Stimulated activated CD8-positive, alpha-beta memory T cell treated with anti-CD3 and anti-CD28 coated beads, Interleukin-2, amount 100 ng/mL, for 1 hour (primary cell): Measurements from ENCODE around the gene SMC4.

ENCODE experiments used
- DNase-seq, 2 donors: peaks; one replicate each; pipeline ENCODE4 v3.0.0-alpha.2; 2020; ENCODE audit warnings: low read depth in 2 of 2

SMC4 gene

DNA sequence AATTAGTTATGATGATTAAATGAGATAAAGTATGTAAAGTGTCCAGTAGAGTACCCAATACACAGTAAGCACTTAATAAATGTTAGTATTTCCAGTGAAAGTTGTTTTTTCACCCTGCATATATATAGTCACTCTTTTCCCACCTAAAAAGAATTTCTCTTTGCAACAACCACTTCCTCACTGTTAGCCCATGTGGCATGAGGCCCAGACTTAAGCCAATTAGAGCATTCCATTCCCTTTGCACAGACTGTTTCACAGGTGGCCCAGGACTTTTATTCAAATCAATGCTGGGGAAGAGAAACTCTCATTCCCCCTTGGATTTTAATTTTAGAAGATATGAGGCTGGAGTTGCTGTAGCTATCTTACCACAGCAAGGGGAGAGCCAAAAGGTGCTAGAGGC is 4.2 kb upstream of the SMC4 start:
- DNase-seq: no peak

DNA sequence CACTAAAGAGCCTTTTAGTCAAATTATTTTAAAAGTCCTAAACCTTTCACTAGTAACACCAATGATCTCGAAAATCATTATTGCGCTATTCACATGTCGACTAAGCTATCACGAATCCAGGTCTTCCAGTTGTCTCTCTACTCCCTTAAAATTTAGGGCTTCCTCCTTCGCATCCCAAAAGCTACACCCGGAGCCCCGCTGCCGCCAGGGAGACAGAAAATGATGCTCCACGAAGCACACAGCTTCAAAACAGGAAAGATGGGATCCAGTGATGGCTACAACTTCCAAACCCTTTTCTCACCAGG is 678 bp upstream of the SMC4 start:
- no peak for DNase-seq

DNA sequence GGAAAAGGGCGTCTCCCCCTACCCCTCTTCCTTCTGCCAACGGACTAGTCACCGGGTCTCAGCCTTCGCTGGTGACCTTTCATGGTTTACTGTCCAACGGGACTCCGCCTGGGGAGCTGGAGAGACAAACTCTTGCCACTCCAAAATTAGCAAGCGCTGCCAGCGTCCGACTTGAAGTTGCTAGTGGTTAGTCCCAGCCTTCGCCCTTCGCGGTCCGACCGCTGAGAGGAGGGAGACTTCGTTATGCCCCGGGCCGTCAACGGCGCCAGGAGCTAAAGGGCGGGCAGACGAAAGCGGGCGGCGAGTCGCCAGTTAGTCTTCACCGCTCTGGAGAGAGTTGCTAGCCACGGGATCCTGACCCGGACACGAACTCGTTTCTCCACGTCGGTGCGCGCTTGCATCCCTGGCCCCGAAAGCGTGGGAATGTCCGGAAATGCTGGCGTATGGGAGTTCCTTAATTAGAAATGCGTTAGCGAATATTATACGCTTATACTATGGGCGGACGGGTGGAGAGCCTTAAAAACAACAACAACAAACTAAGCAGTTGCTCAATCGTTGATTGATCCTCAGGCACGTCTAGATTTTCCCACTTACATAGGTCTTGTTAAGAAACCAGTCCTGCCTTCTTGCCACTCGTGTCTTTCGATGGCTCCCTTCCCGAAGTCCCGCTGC is 716 bp downstream of the SMC4 start:
- DNase-seq: no peak

DNA sequence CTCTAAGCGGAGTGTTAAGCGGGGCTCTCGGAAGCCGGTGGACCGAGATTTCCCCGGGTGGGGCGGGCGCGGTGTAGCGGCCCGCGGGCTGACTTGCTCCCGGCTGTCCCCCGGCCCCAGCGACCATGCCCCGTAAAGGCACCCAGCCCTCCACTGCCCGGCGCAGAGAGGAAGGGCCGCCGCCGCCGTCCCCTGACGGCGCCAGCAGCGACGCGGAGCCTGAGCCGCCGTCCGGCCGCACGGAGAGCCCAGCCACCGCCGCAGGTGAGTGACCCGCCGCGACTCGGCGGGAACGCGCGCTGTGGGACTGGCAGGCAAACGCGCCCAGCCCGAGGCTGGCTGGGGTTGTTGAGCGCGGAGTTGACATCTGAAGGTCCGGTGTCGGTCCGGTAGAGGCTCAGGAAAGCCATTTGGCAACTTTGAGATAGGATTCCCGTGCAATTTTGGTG is 1.3 kb downstream of the SMC4 start:
- DNase-seq: no peak

DNA sequence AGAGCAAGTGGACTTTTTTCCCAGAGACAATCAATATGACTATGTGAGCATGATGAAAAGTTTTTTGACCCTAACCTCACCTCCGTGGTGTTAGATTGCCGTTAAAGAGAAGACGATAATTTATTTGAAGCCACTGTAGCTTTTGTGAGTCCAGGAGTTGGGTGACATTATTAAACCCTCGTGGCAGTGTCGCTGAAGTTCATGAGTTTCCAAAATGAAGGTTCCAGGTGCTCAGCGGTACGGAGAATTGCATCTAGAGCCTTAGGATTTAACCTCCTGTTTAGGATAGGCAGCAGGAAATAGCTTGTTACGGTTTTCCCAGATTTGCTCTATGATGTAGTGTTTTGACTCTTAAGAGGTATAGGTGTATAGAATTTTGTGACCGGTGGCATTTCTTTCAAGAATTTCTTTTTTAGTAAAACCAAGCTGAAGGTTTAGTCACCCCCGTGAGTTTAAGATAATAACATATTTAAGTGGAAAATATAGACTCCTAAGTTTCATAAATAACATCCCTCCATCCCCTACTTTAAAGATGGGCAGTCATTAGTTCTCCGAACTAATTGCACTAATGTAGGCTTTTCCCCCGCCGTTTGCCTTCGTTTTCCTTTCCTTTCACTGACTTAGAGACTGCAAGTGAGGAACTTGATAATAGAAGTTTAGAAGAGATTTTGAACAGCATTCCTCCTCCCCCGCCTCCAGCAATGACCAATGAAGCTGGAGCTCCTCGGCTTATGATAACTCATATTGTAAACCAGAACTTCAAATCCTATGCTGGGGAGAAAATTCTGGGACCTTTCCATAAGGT is 2.0 kb downstream of the SMC4 start:
- DNase-seq: no peak

DNA sequence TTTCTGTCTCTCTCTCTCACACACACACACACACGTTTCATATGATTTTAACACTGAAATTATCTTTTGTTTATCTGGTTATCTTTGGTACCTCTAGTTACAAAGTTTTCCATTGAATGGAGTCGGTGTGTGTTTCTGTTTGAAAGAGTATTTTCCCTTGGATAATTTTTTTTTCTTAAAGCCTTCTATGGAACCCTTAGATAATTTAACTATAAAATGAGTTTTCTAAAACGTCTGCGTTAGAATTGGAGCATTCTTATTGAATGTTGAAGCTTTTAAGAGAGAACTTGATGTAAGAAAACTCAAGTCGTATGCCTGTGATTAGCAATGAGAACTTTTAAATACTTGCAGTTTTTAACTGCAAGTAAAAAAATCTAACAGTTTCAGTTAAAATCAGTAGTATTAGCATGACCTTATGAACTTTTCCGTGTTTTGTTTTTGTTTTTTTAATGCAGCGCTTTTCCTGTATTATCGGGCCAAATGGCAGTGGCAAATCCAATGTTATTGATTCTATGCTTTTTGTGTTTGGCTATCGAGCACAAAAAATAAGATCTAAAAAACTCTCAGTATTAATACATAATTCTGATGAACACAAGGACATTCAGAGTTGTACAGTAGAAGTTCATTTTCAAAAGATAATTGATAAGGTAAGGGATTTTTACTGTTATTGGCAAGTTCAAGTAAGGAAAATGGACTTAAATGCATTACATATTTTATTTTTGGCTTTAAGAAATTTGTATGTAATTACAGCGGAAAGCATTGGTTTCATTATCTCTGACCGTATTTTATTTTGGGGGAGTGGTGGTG is 3.0 kb downstream of the SMC4 start:
- DNase-seq: no peak

DNA sequence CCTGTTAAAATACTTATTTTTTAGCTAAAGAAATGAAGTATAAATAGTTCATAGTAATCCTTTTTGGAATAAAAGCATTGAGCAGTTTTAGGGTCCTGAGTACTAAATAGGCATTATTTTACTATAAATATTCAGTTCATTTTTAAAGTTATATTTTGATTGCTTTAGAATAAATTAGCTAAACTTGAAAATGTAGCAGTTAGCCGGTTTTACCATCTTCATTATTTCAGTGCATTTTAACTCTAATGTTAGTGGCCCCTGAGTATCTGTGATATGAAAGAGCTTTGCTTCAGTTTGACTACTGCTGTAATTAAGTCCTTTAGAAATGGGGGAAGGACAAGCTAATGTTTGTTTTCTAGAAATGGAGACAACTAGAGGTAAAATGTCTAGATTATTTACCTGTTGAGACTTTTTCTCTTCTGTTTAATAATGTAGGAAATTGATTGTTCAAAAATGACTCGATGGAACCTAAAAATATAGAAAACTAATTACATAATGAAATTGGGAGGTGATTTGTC is 3.6 kb downstream of the SMC4 start:
- no peak for DNase-seq

DNA sequence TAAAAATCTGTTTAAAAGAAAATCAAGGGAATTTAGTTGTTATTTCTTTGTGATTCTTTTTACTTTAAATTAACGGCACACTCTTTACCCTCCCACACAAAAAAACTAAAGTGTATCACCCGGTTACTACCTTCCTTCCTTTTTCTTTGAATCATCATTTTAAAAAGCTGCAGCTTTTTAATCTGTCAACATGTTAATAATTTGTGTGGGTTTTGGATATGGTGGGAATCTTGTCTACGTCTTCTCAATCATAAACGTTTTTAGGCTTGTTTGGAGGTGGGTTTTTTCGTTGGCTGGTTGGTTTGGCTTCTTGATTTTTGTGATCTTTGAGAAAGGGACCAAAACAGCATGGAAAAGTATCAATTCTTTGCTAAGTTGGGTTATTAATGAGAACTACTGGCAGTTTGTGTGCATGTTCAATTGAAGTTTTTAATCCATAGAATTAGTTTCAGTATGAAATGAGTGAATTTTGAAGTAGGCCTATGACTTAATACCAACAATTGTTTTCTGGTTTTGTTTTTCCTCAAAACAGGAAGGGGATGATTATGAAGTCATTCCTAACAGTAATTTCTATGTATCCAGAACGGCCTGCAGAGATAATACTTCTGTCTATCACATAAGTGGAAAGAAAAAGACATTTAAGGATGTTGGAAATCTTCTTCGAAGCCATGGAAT is 4.5 kb downstream of the SMC4 start:
- DNase-seq: no peak

DNA sequence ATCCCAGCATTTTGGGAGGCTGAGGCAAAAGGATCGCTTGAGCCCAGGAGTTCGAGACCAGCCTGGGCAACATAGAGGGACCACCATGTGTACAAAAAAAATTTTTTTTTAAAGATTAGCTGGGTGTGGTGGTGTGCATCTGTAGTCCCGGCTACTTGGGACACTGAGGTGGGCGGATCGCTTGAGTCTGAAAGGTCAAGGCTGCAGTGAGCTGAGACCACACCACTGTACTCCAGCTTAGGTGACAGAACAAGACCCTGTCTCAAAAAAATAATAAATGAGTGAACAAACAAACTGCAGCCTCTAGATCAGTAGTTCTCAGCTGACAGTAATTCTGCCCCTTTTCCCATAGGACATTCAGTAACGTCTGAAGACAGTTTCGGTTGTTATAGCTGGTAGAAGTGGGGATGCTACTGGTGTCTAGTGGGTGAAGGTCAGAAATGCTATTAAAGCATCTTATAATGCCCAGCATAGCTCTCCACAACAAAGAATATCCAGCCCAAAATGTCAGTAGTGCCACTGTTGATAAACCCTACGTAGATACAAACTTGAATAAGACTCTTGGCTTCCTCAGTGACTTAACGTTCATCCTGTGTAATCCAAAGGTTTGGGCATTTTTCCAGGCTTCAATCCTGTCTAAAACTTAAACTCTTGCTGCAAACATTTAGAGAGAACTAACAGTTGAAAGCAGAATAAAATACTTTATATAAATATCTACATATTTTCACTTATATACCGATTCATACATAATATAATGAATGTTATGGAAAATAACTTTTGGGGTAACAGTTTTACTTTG is 10.6 kb downstream of the SMC4 start:
- no peak for DNase-seq

DNA sequence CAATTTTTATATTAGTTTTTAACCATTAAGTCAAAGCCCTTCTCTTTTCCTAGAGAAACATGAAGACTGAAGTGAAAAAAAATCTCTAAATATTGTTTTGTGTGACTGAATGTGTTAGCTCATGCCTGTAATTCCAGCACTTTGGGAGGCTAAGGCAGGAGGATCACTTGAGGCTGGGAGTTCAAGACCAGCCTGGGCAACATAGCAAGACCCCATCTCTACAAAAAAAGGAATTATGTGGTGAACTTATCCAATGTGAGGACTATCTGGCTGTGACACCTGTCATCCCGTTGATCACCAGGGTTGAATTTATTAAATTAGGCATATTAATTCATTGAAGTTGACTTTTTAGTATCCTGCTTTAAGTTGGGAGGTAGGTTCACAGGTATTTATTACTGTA is 13.0 kb downstream of the SMC4 start:
- DNase-seq: no peak

DNA sequence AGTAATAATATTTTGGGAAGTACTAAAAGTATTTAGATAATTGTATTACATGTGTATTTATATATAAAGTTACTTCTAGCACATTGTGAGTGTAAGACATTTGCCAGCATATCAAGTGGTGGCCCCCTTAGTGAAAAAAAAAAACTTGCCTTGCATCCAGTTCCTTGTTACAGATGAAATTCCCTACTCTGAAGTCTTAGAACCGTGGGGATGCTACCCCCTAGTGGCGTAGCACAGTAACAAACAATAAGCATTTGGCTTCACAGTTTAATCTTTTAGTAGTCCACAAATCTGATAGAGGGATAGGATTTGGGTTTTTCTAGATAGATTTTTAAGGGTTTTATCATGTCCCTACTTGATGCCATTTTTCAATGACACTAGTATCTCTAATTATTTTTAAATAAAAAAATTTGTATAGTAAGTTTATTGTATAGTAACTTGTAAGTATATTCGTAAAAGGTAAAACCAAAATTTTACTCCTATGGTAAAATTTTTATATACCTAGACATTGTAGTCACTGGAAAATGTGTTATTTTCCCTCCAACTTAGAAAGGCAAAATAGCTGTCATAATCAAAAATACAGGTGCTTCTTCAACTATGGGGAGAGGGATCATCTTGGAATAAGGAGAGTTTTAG is 14.3 kb downstream of the SMC4 start:
- DNase-seq: peak; percentile 36 to 49

DNA sequence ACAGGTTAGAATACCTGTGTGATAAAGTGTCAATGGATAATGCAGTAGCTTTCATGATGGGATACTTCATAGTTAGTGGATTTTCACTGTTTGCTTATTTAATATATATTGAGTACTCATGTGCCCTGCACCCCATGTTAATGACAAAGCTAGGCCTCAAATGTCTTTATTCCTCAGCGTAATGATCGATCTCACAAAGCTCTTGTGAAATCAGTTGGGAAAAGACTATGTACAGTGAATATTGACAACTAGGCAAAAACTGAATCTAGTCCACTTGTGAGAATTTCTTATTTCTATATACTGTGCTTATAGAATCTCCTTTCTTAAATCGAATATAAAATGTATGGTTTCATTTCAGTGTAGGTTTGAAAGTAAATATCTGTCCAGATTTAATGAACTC is 17.9 kb downstream of the SMC4 start:
- DNase-seq: no peak

DNA sequence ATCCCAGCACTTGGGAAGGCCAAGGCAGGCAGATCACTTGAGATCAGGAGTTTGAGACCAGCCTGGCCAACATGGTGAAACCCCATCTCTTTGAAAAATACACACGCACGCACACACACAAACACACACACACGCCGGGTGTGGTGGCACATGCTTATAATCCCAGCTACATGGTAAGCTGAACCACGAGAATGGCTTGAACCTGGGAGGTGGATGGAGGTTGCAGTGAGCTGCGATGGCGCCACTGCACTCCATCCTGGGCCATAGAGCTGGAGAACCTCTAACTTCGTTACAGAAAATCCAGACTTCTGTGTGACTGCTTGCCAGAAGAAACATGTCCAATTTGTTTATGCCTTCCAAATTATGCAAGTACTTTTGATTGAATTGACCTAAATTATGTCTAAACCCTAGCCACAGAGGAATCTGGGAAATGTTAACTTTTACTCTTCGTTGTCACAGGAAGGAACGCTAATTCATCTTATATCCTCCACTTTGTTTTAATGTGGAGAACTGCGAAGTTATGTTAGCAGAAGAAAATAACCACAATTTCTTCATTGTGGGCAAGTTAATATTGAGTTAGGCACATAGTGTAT is 28.5 kb downstream of the SMC4 start:
- no peak for DNase-seq

DNA sequence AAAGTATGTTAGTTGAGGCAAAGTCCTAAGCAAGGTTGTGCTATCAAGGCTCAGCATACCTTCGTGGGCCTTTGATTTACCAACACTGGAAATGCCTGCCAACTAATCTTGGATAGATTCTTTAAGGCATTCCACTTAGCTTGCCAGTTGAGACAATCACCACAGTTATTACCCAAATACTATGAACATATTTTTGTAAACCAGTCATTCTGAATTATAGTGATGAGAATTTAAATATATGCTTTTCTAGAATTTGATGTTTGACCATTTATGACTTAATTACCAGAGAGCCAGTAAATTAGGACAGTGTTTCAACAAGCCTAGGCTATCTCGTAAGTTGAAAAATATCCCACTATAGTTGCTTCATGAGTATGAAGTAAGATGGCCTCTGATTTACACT is 34.6 kb downstream of the SMC4 start:
- DNase-seq: no peak

DNA sequence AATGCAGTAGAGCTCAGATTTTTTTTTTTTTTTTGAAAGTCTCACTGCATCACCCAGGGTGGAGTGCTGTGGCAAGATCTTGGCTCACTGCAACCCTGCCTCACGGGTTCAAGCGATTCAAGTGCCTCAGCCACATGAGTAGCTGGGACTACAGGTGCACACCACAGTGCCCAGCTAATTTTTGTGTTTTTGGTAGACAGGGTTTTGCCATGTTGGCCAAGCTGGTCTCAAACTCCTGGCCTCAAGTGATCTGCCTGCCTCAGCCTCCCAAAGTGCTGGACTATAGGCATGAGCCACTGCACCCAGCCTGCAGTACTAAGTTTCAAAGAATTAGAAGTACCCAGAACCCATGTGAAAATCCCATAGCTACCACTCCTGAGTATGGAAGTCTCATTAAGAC is 35.6 kb downstream of the SMC4 start:
- DNase-seq: no peak

DNA sequence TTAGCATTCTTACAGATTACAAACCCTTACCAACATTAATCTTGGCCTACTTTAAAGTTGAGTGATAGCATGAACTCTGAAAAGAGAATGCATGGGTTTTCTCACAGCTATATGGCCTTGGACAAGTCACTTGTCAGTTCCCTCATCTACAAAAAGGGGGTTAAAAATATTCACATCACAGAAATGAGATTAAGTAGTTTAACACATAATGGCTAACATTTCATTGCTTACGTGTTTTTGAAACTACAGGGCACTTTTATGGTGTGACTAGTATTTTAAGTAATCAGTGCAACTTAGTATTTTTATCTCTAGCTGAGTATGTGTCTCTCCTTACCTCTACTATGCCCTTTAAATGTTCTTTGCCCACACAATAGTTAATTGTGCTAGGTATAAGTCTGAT is 36.3 kb downstream of the SMC4 start:
- no peak for DNase-seq

DNA sequence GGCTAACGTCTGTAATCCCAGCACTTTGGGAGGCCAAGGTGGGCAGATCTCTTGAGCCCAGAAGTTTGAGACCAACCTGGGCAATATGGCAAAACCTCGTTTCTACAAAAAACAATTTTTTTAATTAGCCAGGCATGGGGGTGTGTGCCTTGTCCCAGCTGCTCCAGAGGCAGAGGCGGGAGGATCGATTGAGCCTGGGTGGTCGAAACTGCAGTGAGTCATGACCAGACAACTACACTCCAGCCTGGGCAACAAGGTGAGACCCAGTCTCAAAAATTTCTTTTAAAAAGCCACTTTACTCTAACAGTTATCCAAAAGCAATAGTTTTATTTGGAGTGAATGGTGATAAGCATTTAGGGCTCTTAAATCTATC is 37.6 kb downstream of the SMC4 start:
- no peak for DNase-seq

DNA sequence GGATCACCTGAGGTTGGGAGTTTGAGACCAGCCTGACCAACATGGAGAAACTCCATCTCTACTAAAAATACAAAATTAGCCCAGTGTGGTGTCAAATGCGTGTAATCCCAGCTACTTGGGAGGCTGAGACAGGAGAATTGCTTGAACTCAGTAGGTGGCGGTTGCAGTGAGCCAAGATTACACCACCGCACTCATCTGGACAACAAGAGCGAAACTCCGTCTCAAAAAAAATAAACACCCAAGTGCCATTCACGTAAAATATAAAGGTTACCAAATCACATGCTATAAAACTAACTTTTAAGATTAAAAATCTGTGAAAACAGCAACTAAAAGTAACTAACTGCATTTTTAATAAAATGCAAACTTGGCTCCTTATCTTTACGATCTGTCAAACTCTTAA is 41.2 kb downstream of the SMC4 start:
- DNase-seq: no peak

DNA sequence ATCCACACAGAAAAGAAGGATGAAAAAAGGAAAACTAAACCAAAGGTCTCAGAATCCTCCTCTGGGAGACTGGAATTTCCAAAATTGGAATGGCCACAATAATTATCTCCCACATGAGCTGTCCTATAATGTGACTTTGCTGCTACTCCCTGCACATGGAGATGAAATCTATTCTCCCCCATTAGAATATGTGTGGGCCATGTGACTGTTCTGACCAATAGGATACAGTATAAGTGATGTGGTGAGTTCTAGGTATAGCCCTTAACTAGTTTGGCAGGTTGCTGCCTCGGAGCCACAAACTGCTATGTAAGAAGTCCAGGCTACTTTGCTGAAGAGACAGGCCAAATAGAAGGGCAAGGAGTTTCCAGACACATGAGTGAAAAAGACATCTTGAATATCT is 45.0 kb downstream of the SMC4 start:
- no peak for DNase-seq

DNA sequence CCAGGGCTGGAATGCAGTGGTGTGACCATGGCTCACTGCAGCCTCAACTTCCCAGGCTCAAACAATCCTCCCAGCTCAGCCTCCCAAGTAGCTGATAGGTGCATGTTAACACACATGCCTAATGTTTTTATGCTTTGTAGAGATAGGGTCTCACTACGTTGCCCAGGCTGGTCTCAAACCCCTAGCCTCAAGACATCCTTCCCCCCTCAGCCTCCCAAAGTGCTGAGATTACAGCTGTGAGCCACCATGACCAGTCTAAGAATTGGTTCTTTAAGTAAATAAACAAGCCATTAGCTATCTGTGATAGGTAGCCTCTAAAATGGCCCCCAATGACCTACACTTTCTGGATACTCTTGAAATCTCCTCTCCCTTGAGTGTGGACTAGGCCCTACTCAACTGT is 46.4 kb downstream of the SMC4 start:
- DNase-seq: no peak
